Transverse colon (tissue), 3 donors: ENCODE data around the gene FOXI1.

Source experiments
- POLR2A ChIP-seq: fragments of 450-650 bp; IDR thresholded peaks from one replicate; pipeline ENCODE4 v1.6.1; 2016; ENCODE audit warnings: antibody characterized with exemption, mild to moderate bottlenecking, moderate library complexity
- TF ChIP-seq, protein P1 (sequence below), 5 experiments: fragments of 200-600 bp in 3 of 5; fragments of 450-650 bp in 2 of 5; sonication (generic) in 3 of 5; IDR thresholded peaks; 1 replicate in 2 of 5; 2 replicates in 3 of 5; pipeline ENCODE4 v1.5.1; 2016 to 2017; ENCODE audit warnings: antibody characterized with exemption in 5 of 5, inconsistent platforms in 3 of 5, mild to moderate bottlenecking in 2 of 5, moderate library complexity in 1 of 5

DNA sequence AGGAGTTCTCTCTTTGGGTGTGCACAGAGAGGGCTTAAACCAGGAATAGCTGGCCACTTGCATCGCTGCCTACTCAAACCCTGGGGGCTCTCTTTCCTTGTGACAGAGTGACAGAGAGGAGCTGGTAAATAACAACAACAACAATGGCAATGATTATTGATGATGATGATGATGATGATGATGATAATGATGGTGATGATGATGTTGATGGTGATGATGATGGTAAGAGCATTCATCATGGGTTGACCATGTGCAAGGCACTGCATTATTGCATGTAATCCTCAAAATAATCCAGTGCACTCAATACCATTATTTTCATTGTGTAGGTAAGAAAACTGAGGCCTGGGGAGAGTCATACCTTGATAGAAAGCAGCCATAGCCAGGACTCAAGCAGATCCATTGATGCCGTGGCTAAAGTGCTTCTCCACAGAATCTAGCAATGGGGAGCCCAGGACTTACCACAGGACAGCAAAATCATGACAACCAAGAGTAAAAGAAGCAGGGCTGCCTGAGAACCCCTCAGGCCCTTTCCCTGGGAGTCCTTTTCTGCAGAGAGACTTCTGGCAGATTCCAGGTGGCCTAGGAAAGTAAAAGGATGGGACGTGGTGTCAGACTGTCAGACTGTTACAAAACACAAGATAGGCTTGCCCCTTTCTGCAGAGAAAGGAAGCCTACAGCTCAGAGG, 4.8 kb downstream of the FOXI1 start:
- TF ChIP-seq POLR2A: no peak
- TF ChIP-seq, protein P1, sequence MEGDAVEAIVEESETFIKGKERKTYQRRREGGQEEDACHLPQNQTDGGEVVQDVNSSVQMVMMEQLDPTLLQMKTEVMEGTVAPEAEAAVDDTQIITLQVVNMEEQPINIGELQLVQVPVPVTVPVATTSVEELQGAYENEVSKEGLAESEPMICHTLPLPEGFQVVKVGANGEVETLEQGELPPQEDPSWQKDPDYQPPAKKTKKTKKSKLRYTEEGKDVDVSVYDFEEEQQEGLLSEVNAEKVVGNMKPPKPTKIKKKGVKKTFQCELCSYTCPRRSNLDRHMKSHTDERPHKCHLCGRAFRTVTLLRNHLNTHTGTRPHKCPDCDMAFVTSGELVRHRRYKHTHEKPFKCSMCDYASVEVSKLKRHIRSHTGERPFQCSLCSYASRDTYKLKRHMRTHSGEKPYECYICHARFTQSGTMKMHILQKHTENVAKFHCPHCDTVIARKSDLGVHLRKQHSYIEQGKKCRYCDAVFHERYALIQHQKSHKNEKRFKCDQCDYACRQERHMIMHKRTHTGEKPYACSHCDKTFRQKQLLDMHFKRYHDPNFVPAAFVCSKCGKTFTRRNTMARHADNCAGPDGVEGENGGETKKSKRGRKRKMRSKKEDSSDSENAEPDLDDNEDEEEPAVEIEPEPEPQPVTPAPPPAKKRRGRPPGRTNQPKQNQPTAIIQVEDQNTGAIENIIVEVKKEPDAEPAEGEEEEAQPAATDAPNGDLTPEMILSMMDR (IDR thresholded peaks at IDR 0.05): no peak
